Fibroblast of the aortic adventitia (primary cell): ENCODE data around the gene MUC13. TPM values are rescaled to one million over a fixed set of nuclear protein-coding genes. Genes with fewer than 3 reads are reported as not detected.

Experiments
- DNase-seq: peaks from one replicate; pipeline ENCODE4 v3.0.0-alpha.2; 2010; ENCODE audit warnings: low read depth
- H3K4me3 ChIP-seq: 2 replicates; pipeline ENCODE4 v1.5.1; 2011; ENCODE audit warnings: low read depth, mild to moderate bottlenecking, control low read depth, low read length, moderate library complexity
- total RNA-seq: library from RNA; depleted of rRNA; stranded (reverse); fragments of >200 nt; gene quantifications from 2 replicates; pipeline ENCODE4 v1.2.3, GENCODE V29; 2012; ENCODE audit warnings: low replicate concordance
- TF ChIP-seq, protein P1 (sequence below): IDR thresholded peaks from 2 replicates; pipeline ENCODE4 v1.5.1; 2011; ENCODE audit warnings: mild to moderate bottlenecking, low read length, control low read depth, inconsistent platforms; ENCODE audit not compliant: insufficient read depth

MUC13 gene
- total RNA-seq, 1 donor = not detected

DNA sequence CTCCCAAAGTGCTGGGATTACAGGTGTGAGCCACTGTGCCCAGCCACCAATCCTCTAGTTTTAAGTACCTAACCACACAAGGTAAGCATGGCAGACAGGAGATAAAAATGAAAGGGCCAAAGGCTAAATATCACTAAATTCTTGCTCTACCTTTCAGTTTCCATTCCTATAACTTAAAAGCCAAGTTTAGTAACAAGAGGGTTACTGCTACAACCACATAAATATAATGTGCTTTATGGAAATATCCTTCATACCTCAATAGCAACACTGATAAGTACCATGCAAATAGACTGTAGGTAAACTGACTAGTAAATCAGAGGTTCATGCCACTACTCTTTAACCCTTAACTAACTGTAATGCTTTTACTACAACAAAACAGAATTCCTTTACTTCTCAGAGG lies 38.7 kb upstream of the MUC13 start:
- TF ChIP-seq, protein P1, sequence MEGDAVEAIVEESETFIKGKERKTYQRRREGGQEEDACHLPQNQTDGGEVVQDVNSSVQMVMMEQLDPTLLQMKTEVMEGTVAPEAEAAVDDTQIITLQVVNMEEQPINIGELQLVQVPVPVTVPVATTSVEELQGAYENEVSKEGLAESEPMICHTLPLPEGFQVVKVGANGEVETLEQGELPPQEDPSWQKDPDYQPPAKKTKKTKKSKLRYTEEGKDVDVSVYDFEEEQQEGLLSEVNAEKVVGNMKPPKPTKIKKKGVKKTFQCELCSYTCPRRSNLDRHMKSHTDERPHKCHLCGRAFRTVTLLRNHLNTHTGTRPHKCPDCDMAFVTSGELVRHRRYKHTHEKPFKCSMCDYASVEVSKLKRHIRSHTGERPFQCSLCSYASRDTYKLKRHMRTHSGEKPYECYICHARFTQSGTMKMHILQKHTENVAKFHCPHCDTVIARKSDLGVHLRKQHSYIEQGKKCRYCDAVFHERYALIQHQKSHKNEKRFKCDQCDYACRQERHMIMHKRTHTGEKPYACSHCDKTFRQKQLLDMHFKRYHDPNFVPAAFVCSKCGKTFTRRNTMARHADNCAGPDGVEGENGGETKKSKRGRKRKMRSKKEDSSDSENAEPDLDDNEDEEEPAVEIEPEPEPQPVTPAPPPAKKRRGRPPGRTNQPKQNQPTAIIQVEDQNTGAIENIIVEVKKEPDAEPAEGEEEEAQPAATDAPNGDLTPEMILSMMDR = no peak
- no peak overlapping the region for H3K4me3 ChIP-seq
- no peak for DNase-seq

DNA sequence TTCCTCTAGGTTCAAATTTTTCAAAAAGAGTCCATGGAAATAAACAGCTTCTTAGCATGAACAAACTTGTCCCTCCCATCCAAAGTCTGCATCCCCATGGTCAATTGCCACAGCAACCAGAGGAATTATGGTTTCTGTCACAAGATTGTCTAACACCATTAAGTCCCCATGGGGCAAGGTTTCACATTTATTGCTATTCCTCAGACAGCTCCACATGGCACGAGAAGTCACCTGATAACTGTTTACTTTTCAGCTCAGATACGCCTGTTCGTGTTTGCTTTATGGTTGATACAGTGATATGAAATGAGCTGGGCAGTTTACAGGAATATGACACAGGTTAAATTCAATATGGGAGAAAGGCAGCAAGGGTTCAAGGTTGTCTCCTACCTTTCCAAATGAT lies 37.9 kb upstream of the MUC13 start:
- TF ChIP-seq, protein P1 = no peak
- no peak for DNase-seq
- no peak overlapping the region for H3K4me3 ChIP-seq

DNA sequence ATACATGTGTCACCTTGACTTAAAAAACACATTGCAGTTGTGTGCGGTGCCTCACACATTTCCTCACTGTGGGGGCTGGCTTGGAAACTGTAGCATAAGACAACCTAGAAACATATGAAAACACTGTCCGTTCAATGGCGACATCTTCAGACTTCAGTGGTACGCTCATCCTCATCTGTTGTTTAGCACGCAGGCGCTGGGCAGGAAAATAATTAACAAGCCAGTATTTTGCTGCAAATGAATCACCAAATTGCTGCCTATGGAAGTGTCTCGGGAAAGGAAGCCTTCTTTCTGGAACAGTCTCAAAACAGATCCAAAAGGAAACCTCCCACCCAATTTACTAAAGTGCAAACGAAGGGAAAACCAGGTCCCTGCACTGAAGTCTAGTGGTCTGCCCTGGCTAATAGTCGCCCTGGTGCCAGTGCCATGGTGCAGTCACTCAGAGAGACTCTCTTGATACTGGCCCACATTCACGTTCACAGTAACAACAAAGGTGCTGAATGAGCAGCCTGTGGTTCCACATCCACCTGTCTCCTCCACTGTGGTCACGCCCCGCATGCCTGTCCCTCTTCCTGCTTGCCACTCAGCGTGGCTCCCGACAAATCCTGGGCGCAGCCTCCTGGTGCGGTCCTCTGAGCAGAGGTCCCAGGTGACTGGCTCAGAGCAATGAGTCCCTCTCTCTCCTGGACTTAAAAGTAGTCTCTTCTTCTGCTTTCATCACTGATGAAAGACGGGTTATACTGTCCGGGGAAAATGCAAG lies 35.6 kb upstream of the MUC13 start:
- TF ChIP-seq, protein P1 = no peak

DNA sequence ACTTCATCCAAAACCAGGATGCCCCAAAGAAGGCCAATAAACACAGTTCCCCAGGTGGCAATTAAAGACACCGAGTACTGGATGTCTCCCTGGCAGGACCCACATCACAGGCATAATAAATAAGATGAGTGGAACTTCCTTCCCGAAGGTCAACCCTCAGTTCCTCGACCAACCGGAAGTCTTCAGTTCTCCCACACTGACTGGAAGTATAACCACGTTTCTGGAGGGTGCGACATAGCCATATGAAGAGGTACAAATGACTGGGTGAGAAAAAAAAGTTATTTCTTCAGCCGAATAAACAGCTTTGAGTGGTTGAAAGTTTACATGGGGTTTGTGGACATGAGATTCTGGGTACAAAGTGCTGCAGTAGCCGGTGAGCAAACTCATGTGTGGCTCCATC lies 34.6 kb upstream of the MUC13 start:
- no peak overlapping the region for H3K4me3 ChIP-seq
- DNase-seq = no peak
- TF ChIP-seq, protein P1 = no peak

More for the DNA sequence above, 35.6 kb upstream of the MUC13 start:
- H3K4me3 ChIP-seq = no peak overlapping the region
- no peak for DNase-seq

DNA sequence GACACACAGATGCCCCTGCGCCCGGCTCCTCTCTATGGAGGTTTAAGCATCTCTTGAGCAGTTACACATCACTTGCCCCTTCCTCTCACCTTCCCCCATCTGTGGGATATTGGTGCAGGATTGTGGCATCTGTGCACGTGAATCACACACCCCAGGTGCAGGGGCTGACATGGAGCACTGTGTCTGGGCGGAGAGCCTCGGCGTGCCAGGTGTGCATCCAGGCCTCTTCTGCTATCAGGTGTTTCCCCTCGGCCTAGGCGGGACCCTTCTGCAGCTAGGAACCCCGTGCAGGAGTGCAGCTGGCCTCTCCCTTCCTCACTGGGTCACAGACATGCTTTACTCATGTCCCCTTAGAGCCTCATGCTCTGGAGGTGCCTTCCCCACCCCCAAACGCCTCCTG lies 33.4 kb upstream of the MUC13 start:
- no peak overlapping the region for H3K4me3 ChIP-seq
- TF ChIP-seq, protein P1 = no peak
- DNase-seq = no peak

DNA sequence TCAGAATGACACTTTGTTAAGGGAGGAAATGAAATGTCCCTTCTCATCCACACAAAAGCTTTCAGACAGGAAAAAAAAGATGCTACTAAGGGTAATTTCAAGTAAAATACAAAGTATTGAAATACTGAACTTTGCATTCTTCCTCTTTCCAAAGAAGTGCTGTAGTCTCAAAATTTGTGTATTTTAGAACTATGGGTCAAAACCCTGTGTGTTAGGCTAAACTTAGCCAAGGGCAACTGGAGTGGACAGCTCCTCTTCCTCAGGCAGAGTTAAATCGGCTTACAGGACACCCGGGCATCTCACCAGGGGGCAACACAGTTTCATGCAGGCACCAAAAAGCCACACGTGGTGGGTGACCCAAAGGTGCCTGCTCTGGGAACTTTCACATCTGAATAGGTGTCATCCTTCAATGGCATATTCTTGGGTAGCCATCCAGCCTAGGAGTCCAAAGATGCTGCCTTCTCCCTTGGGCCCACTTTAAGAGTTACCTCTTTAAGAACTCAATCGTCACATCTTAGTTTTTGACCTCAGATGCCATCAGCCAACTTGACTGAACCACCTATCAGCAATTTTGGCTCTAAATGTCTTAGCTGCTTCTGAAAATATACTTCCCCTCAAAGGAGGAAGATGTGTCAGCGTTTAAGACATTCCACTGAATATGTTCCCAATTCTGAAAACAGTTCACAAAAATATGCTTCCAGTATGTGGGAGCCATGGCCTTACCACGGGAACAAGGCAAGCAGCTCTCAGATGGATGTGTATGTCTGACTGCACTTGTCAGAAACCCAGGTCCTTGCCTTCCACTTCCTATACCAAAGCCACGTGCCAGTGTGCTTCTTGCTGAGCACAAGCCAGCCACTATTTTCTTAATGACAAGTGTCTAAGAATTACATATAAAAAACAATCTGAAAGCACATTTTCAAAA lies 32.2 kb upstream of the MUC13 start:
- TF ChIP-seq, protein P1 = no peak
- peak; percentile 18 for DNase-seq
- H3K4me3 ChIP-seq = no peak overlapping the region
